ENCODE measurements around the gene MYBPC3. TPM values are rescaled to one million over a fixed set of nuclear protein-coding genes. Genes with fewer than 3 reads are reported as not detected.

MYBPC3 gene
- total RNA-seq, 2 donors from 2014 or later: not detected

GRCh38 chr11:47377571-47378009 lies 25.1 kb upstream of the MYBPC3 start:
- Mint-ChIP-seq H3K36me3 (ENCODE audit: insufficient read depth in 2 of 2) (no peaks in the 10 kb centered on the region), H3K27ac (no peak overlapping the region), H3K9me3 (no peaks in the 10 kb centered on the region), H3K27me3 (ENCODE audit: low read depth) (no peaks in the 10 kb centered on the region), H3K4me3 (no peak overlapping the region), H3K4me1 (ENCODE audit: low read depth) (peaks cover 12% of the 10 kb centered on the region)
- DNase-seq: no peak
- no peak for ATAC-seq (replicated peaks in 1 of 2)

GRCh38 chr11:47376525-47377371 lies 24.2 kb upstream of the MYBPC3 start:
- Mint-ChIP-seq H3K9me3 (no peaks in the 10 kb centered on the region), H3K27me3 (ENCODE audit: low read depth) (no peaks in the 10 kb centered on the region), H3K36me3 (ENCODE audit: insufficient read depth in 2 of 2) (no peaks in the 10 kb centered on the region), H3K27ac (no peak overlapping the region), H3K4me3 (no peak overlapping the region), H3K4me1 (ENCODE audit: low read depth) (peaks cover 12% of the 10 kb centered on the region)
- ATAC-seq (replicated peaks in 1 of 2) (no peak), DNase-seq (no peak)

GRCh38 chr11:47376107-47376524 lies 23.6 kb upstream of the MYBPC3 start:
- H3K4me3 Mint-ChIP-seq: no peak overlapping the region
- H3K4me1 Mint-ChIP-seq (ENCODE audit: low read depth): peaks cover 12% of the 10 kb centered on the region
- no peak for DNase-seq
- H3K9me3 Mint-ChIP-seq: no peaks in the 10 kb centered on the region
- no peak overlapping the region for H3K27ac Mint-ChIP-seq
- no peaks in the 10 kb centered on the region for H3K27me3 Mint-ChIP-seq (ENCODE audit: low read depth)
- no peaks in the 10 kb centered on the region for H3K36me3 Mint-ChIP-seq (ENCODE audit: insufficient read depth in 2 of 2)
- ATAC-seq (replicated peaks in 1 of 2): no peak

- no peak for DNase-seq
- Mint-ChIP-seq H3K4me1 (ENCODE audit: low read depth) (peaks cover 12% of the 10 kb centered on the region), H3K36me3 (ENCODE audit: insufficient read depth in 2 of 2) (no peaks in the 10 kb centered on the region), H3K27ac (no peak overlapping the region), H3K27me3 (ENCODE audit: low read depth) (no peaks in the 10 kb centered on the region), H3K9me3 (no peaks in the 10 kb centered on the region), H3K4me3 (no peak overlapping the region)
- no peak for ATAC-seq (replicated peaks in 1 of 2)
Measured at GRCh38 chr11:47375546-47376085, 23.1 kb upstream of the MYBPC3 start.

- Mint-ChIP-seq H3K36me3 (ENCODE audit: insufficient read depth in 2 of 2) (no peaks in the 10 kb centered on the region), H3K27ac (no peak overlapping the region)
Measured at GRCh38 chr11:47375020-47375419, 22.5 kb upstream of the MYBPC3 start.

GRCh38 chr11:47374720-47375019 lies 22.2 kb upstream of the MYBPC3 start:
- DNase-seq (no peak), ATAC-seq (replicated peaks in 1 of 2) (no peak)
- Mint-ChIP-seq H3K9me3 (no peaks in the 10 kb centered on the region), H3K4me3 (no peak overlapping the region), H3K36me3 (ENCODE audit: insufficient read depth in 2 of 2) (no peaks in the 10 kb centered on the region), H3K4me1 (ENCODE audit: low read depth) (peaks cover 20% of the 10 kb centered on the region), H3K27me3 (ENCODE audit: low read depth) (no peaks in the 10 kb centered on the region), H3K27ac (no peak overlapping the region)

More at GRCh38 chr11:47375020-47375419, 22.5 kb upstream of the MYBPC3 start:
- DNase-seq: no peak
- Mint-ChIP-seq H3K4me1 (ENCODE audit: low read depth) (peaks cover 17% of the 10 kb centered on the region), H3K4me3 (no peak overlapping the region), H3K27me3 (ENCODE audit: low read depth) (no peaks in the 10 kb centered on the region), H3K9me3 (no peaks in the 10 kb centered on the region)
- no peak for ATAC-seq (replicated peaks in 1 of 2)

- H3K4me1 Mint-ChIP-seq (ENCODE audit: low read depth): peaks cover 26% of the 10 kb centered on the region
- H3K27me3 Mint-ChIP-seq (ENCODE audit: low read depth): no peaks in the 10 kb centered on the region
- peak; percentile 87 to 92 for DNase-seq
- peak overlapping the region; percentile 51 for H3K27ac Mint-ChIP-seq
- no peaks in the 10 kb centered on the region for H3K9me3 Mint-ChIP-seq
- H3K36me3 Mint-ChIP-seq (ENCODE audit: insufficient read depth in 2 of 2): no peaks in the 10 kb centered on the region
- peak; percentile 85 to 90 for ATAC-seq (replicated peaks in 1 of 2)
- peak overlapping the region in 1 of 2 donors; percentile 46 for H3K4me3 Mint-ChIP-seq
Measured at GRCh38 chr11:47373876-47374719, 21.6 kb upstream of the MYBPC3 start.

- H3K4me3 Mint-ChIP-seq: no peak overlapping the region
- DNase-seq (no peak), ATAC-seq (replicated peaks in 1 of 2) (no peak)
- no peaks in the 10 kb centered on the region for H3K9me3 Mint-ChIP-seq
- peaks cover 34% of the 10 kb centered on the region for H3K4me1 Mint-ChIP-seq (ENCODE audit: low read depth)
- H3K27me3 Mint-ChIP-seq (ENCODE audit: low read depth): no peaks in the 10 kb centered on the region
- H3K36me3 Mint-ChIP-seq (ENCODE audit: insufficient read depth in 2 of 2): no peaks in the 10 kb centered on the region
- H3K27ac Mint-ChIP-seq: no peak overlapping the region
Measured at GRCh38 chr11:47372422-47372821, 19.9 kb upstream of the MYBPC3 start.

GRCh38 chr11:47369676-47370075 lies 17.2 kb upstream of the MYBPC3 start:
- peak; percentile 15 to 53 for ATAC-seq (replicated peaks in 1 of 2)
- H3K4me3 Mint-ChIP-seq: peak overlapping the region; percentile 6 to 14
- H3K9me3 Mint-ChIP-seq: no peaks in the 10 kb centered on the region
- H3K4me1 Mint-ChIP-seq (ENCODE audit: low read depth): peaks cover 38% of the 10 kb centered on the region
- DNase-seq: peak in 1 of 2 donors; percentile 27
- H3K36me3 Mint-ChIP-seq (ENCODE audit: insufficient read depth in 2 of 2): no peaks in the 10 kb centered on the region
- peak overlapping the region; percentile 48 for H3K27ac Mint-ChIP-seq
- H3K27me3 Mint-ChIP-seq (ENCODE audit: low read depth): no peaks in the 10 kb centered on the region

GRCh38 chr11:47366020-47366490 lies 13.6 kb upstream of the MYBPC3 start:
- Mint-ChIP-seq H3K36me3 (ENCODE audit: insufficient read depth in 2 of 2) (no peaks in the 10 kb centered on the region), H3K27ac (no peak overlapping the region), H3K9me3 (no peaks in the 10 kb centered on the region), H3K27me3 (ENCODE audit: low read depth) (no peaks in the 10 kb centered on the region), H3K4me1 (ENCODE audit: low read depth) (peaks cover 35% of the 10 kb centered on the region), H3K4me3 (no peak overlapping the region)
- DNase-seq (no peak), ATAC-seq (replicated peaks in 1 of 2) (peak in 1 of 2 donors; percentile 75)

- ATAC-seq (replicated peaks in 1 of 2) (no peak), DNase-seq (no peak)
- Mint-ChIP-seq H3K4me1 (ENCODE audit: low read depth) (peaks cover 27% of the 10 kb centered on the region), H3K27me3 (ENCODE audit: low read depth) (no peaks in the 10 kb centered on the region), H3K27ac (no peak overlapping the region), H3K4me3 (peak overlapping the region in 1 of 2 donors; percentile 22), H3K36me3 (ENCODE audit: insufficient read depth in 2 of 2) (no peaks in the 10 kb centered on the region), H3K9me3 (no peaks in the 10 kb centered on the region)
Measured at GRCh38 chr11:47361419-47361818, 8.9 kb upstream of the MYBPC3 start.

GRCh38 chr11:47360341-47360740 lies 7.8 kb upstream of the MYBPC3 start:
- H3K27ac Mint-ChIP-seq: no peak overlapping the region
- no peaks in the 10 kb centered on the region for H3K27me3 Mint-ChIP-seq (ENCODE audit: low read depth)
- H3K4me3 Mint-ChIP-seq: no peak overlapping the region
- no peaks in the 10 kb centered on the region for H3K9me3 Mint-ChIP-seq
- no peaks in the 10 kb centered on the region for H3K36me3 Mint-ChIP-seq (ENCODE audit: insufficient read depth in 2 of 2)
- peaks cover 21% of the 10 kb centered on the region for H3K4me1 Mint-ChIP-seq (ENCODE audit: low read depth)
- DNase-seq (no peak), ATAC-seq (replicated peaks in 1 of 2) (no peak)

- peaks cover 21% of the 10 kb centered on the region for H3K4me1 Mint-ChIP-seq (ENCODE audit: low read depth)
- no peak overlapping the region for H3K4me3 Mint-ChIP-seq
- no peak overlapping the region for H3K27ac Mint-ChIP-seq
- peak; percentile 11 to 17 for DNase-seq
- peak in 1 of 2 donors; percentile 61 for ATAC-seq (replicated peaks in 1 of 2)
- no peaks in the 10 kb centered on the region for H3K27me3 Mint-ChIP-seq (ENCODE audit: low read depth)
- no peaks in the 10 kb centered on the region for H3K36me3 Mint-ChIP-seq (ENCODE audit: insufficient read depth in 2 of 2)
- H3K9me3 Mint-ChIP-seq: no peaks in the 10 kb centered on the region
Measured at GRCh38 chr11:47359586-47359985, 7.1 kb upstream of the MYBPC3 start.
